Loucy (cell line): Measurements from ENCODE around the gene ZC3H12C.

ENCODE experiments used
- CTCF ChIP-seq: fragments of 200-600 bp; sonication (generic); conservative IDR thresholded peaks from 2 replicates; pipeline ENCODE4 v1.5.1; 2014; ENCODE audit warnings: mild to moderate bottlenecking, antibody characterized with exemption, low read length
- EZH2phosphoT487 ChIP-seq: fragments of 200-600 bp; IDR thresholded peaks from 2 replicates; pipeline ENCODE4 v1.6.1; 2018; ENCODE audit warnings: antibody characterized with exemption, mild to moderate bottlenecking, moderate library complexity, borderline replicate concordance

- TF ChIP-seq CTCF: no peak
- TF ChIP-seq EZH2phosphoT487: no peak
Observed at GRCh38 chr11:110112457-110112856, 19.3 kb downstream of the ZC3H12C start.
